Skeletal muscle tissue (tissue), 4 donors: Measurements from ENCODE around the gene FGF23. TPM values are rescaled to one million over a fixed set of nuclear protein-coding genes. Genes with fewer than 3 reads are reported as not detected.

Source experiments
- H3K27ac ChIP-seq: one replicate; pipeline ENCODE4 v1.7.0; 2013; ENCODE audit warnings: mild to moderate bottlenecking, low read depth, low read length, inconsistent platforms
- H3K27me3 ChIP-seq, 3 donors: one replicate each; pipeline ENCODE4 v1.7.0; 2013; ENCODE audit warnings: low read length in 3 of 3; ENCODE audit not compliant: control insufficient read depth in 3 of 3, insufficient read depth in 3 of 3
- H3K36me3 ChIP-seq, 3 donors: one replicate each; pipeline ENCODE4 v1.7.0; 2013; ENCODE audit warnings: low read length in 3 of 3; ENCODE audit not compliant: control insufficient read depth in 3 of 3, insufficient read depth in 3 of 3
- H3K4me1 ChIP-seq, 3 donors: one replicate each; pipeline ENCODE4 v1.7.0; 2013; ENCODE audit warnings: low read length in 3 of 3, mild to moderate bottlenecking in 3 of 3; ENCODE audit not compliant: control insufficient read depth in 3 of 3, insufficient read depth in 3 of 3
- H3K4me3 ChIP-seq, 3 donors: one replicate each; pipeline ENCODE4 v1.7.0; 2013; ENCODE audit warnings: low read length in 3 of 3
- H3K9ac ChIP-seq, 3 donors: one replicate each; pipeline ENCODE4 v1.7.0; 2013; ENCODE audit warnings: low read length in 3 of 3, mild to moderate bottlenecking in 3 of 3, moderate library complexity in 2 of 3, low read depth in 1 of 3
- H3K9me3 ChIP-seq, 3 donors: one replicate each; pipeline ENCODE4 v1.7.0; 2013; ENCODE audit warnings: low read length in 3 of 3; ENCODE audit not compliant: control insufficient read depth in 3 of 3
- total RNA-seq: library from RNA; depleted of rRNA; stranded (reverse); fragments of >200 nt; gene quantifications from one replicate; pipeline ENCODE4 v1.2.3, GENCODE V29; 2014
- donor health status: Osteomylitis.

FGF23 gene
- total RNA-seq, 1 donor from 2014 or later: under 0.01 TPM

DNA sequence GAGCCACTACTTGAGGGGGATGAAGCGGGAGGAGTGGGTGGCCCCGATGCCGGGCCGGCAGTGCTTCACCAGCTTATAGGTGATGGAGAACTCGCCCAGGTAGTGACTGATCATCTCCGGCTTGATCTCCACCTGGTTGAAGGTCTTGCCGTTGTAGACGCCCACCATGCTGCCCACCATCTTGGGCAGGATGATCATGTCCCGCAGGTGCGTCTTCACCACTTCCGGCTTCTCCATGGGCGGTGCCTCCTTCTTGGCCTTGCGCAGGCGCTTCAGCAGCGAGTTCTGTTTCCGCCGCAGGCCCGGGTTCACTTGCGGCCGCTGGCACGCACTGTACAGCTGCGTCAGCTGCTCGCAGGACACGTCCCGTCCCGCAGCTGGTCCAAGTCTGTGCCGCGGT lies 55.1 kb downstream of the FGF23 start:
- H3K4me3 ChIP-seq: no peak overlapping the region
- H3K9me3 ChIP-seq: no peaks in the 10 kb centered on the region
- peaks cover 10 to 25% (median 15%) of the 10 kb centered on the region in 3 donors for H3K4me1 ChIP-seq

DNA sequence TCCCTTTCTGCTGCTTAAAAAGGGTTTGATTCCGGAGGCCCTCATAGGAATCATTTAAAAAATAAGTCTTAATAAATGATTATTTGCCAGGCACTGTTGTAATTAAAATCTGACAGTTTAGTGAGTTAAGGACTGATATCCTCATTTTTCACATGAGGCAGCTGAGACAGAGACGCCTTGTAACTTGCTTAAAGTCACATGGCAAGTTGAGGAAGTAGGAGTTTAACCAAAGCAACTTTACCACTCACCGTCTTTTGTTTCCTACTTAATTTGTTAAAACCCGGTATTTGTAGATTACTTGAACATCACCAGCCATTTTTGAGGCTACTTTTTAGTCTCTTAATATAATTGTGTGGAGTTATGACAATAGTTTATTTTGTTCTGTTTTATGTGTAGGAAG lies 56.1 kb downstream of the FGF23 start:
- H3K36me3 ChIP-seq: peaks cover 3 to 4% (median 3%) of the 10 kb centered on the region in 3 donors
- H3K9me3 ChIP-seq: no peaks in the 10 kb centered on the region
- H3K9ac ChIP-seq: no peak overlapping the region
- peaks cover 10 to 25% (median 15%) of the 10 kb centered on the region in 3 donors for H3K4me1 ChIP-seq
- H3K27ac ChIP-seq: no peak overlapping the region
- no peaks in the 10 kb centered on the region for H3K27me3 ChIP-seq
- H3K4me3 ChIP-seq: no peak overlapping the region

More for the DNA sequence above, 55.1 kb downstream of the FGF23 start:
- H3K27ac ChIP-seq: no peak overlapping the region
- H3K27me3 ChIP-seq: no peaks in the 10 kb centered on the region
- H3K36me3 ChIP-seq: peaks cover 3 to 4% (median 3%) of the 10 kb centered on the region in 3 donors
- H3K9ac ChIP-seq: no peak overlapping the region

DNA sequence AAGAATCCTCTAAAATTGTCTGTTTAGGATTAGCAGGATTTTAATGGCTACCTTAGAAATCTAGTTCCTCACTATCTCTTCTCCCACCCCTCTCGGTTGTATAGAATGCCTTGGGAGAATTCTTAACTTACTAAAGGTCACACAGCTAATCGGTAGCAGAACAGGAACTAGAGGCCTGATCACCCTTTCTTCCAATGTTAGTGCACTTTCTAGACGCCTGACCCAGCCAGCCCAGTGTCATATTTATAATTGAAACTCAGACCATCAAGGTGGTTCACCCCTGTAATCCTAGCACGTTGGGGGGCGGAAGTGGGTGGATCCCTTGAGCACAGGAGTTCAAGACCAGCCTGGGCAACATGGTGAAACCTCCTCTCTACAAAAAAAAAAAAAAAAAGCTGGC lies 56.8 kb downstream of the FGF23 start:
- H3K27me3 ChIP-seq: no peaks in the 10 kb centered on the region
- peaks cover 3 to 4% (median 3%) of the 10 kb centered on the region in 3 donors for H3K36me3 ChIP-seq
- H3K9me3 ChIP-seq: no peaks in the 10 kb centered on the region
- H3K27ac ChIP-seq: no peak overlapping the region
- no peak overlapping the region for H3K4me3 ChIP-seq
- peaks cover 10 to 25% (median 15%) of the 10 kb centered on the region in 3 donors for H3K4me1 ChIP-seq
- H3K9ac ChIP-seq: no peak overlapping the region

DNA sequence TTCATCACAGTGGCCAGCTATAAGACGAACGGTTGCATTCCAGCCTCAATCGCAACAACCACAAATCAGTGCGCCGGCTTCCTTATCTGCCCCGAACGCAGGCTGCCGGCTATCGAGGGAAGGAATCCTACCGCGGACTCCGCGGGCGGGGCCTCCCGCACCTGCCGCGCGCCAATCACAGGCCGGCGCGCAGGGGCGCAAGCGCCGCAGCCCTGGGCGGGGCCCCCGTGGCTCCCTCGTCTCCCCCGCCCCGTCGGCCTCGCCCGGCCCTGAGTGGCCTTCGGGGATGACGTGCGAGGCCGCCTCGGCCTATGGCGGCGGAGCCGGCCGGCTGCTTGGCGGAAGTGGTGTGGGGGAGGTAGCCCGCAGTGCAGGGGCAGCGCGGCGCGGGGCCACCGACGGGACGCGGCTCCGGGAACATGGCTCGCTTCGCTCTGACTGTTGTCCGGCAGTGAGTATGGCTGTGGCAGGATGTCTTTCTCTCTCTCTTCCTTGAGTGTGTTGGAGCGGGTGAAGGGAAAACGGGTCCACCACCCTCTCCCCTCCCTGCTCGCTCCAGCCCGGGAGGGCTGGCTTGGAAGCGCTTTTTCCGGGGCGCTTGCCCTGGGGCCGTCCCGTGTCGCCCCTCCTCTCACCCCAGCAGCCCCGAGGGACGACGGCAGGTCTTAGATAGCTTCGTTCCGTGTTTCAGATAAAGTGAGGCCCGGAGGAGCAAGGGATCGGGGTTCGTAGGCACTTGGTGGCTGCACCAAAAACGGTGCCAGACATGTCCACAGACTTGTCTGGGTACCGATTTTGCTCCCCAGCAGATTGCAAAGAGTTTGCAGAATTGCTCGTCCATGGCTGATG lies 58.4 kb downstream of the FGF23 start, which contains the start of gene TIGAR:
TIGAR (plus strand) TSS at position 361 of the 849 bp plus-strand sequence; CDS start at position 420, 59 bp downstream.
- Histone ChIP-seq H3K36me3 (peaks cover 3 to 4% (median 3%) of the 10 kb centered on the region in 3 donors), H3K27ac (peak within 1 kb of the TSS; percentile 86), H3K9me3 (no peaks in the 10 kb centered on the region), H3K4me1 (peaks cover 10 to 25% (median 15%) of the 10 kb centered on the region in 3 donors), H3K9ac (peak within 1 kb of the TSS; percentile 91 to 97 (median 94)), H3K4me3 (peak within 1 kb of the TSS; percentile 95), H3K27me3 (no peaks in the 10 kb centered on the region)

DNA sequence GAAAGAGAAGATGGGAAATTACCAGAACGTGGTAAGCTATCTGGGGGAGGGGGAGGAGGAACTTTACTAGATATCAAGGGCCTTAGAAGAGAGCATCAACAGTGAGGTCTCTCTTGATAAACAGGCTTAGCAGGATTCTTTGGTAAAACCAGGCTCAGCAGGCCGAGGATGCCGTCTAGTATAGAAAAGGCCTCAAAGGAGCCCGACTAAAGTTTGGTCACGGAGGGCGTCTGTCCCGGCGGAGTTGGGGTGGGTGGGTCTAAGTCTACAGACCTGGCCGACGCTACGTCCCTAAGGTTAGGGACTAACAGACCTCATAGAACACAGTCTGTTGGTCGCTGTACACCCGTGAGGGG lies 59.0 kb downstream of the FGF23 start:
- peaks cover 3 to 4% (median 3%) of the 10 kb centered on the region in 3 donors for H3K36me3 ChIP-seq

More for the DNA sequence above, 59.0 kb downstream of the FGF23 start:
- Histone ChIP-seq H3K4me3 (peak overlapping the region; percentile 92 to 95 (median 93)), H3K27ac (peak overlapping the region; percentile 86), H3K9ac (peak overlapping the region; percentile 89 to 94 (median 93)), H3K4me1 (peaks cover 10 to 22% (median 15%) of the 10 kb centered on the region in 3 donors), H3K27me3 (no peaks in the 10 kb centered on the region), H3K9me3 (no peaks in the 10 kb centered on the region)

Other genes with a start within 250 kb of the FGF23 start
- gene CCND2, start 106.0 kb downstream of the FGF23 start, total RNA-seq: 152 TPM
- gene TIGAR, start 58.5 kb downstream of the FGF23 start, total RNA-seq: 3.1 TPM
- 16.2 TPM for gene FGF6, start 66.1 kb upstream of the FGF23 start, total RNA-seq
- 4.2 TPM for gene RAD51AP1, start 159.2 kb upstream of the FGF23 start, total RNA-seq
- gene DYRK4, start 182.5 kb upstream of the FGF23 start, total RNA-seq: 13.6 TPM